GM23338 (cell line): ENCODE results near the gene CUL7. TPM values are rescaled to one million over a fixed set of nuclear protein-coding genes. Genes with fewer than 3 reads are reported as not detected.

ENCODE experiments used
- ATAC-seq: fragments of 200-7000 bp; cut with Tn5 transposase; 3 replicates; pipeline ENCODE4 v1.9.1; 2020
- DNase-seq: peaks from one replicate; pipeline ENCODE4 v3.0.0-alpha.2; 2015; ENCODE audit warnings: low spot score
- H2AFZ ChIP-seq: fragments of 200-600 bp; sonication (generic); 2 replicates; pipeline ENCODE4 v1.8.0; 2016; ENCODE audit warnings: antibody characterized with exemption, mild to moderate bottlenecking, moderate library complexity
- H3F3A ChIP-seq: fragments of 200-600 bp; sonication (generic); replicated peaks from 2 replicates; pipeline ENCODE4 v1.8.0; 2017; ENCODE audit warnings: antibody characterized with exemption, mixed run types, low read depth
- H3K27ac ChIP-seq: fragments of 200-600 bp; sonication (generic); 2 replicates; pipeline ENCODE4 v1.6.1; 2016; ENCODE audit warnings: low read depth
- H3K27me3 ChIP-seq: fragments of 200-600 bp; sonication (generic); 2 replicates; pipeline ENCODE4 v1.8.0; 2016; ENCODE audit warnings: mild to moderate bottlenecking, mixed run types, moderate library complexity; ENCODE audit not compliant: insufficient read depth
- H3K36me3 ChIP-seq: fragments of 200-600 bp; sonication (generic); 2 replicates; pipeline ENCODE4 v1.8.0; 2016; ENCODE audit warnings: mild to moderate bottlenecking; ENCODE audit not compliant: insufficient read depth
- H3K4me1 ChIP-seq: fragments of 200-600 bp; sonication (generic); 2 replicates; pipeline ENCODE4 v1.8.0; 2016; ENCODE audit warnings: mild to moderate bottlenecking, moderate library complexity; ENCODE audit not compliant: insufficient read depth
- H3K4me2 ChIP-seq: fragments of 200-600 bp; sonication (generic); 2 replicates; pipeline ENCODE4 v1.7.1; 2017; ENCODE audit warnings: mixed run types
- H3K4me3 ChIP-seq: fragments of 200-600 bp; sonication (generic); 2 replicates; pipeline ENCODE4 v1.6.1; 2016; ENCODE audit warnings: mixed run types
- H3K79me2 ChIP-seq: fragments of 200-600 bp; sonication (generic); replicated peaks from 2 replicates; pipeline ENCODE4 v1.8.0; 2017; ENCODE audit warnings: mild to moderate bottlenecking; ENCODE audit not compliant: insufficient read depth
- H3K9me2 ChIP-seq: fragments of 200-600 bp; sonication (generic); 2 replicates; pipeline ENCODE4 v1.8.0; 2017; ENCODE audit not compliant: insufficient read depth
- H4K20me1 ChIP-seq: fragments of 200-600 bp; sonication (generic); replicated peaks from 2 replicates; pipeline ENCODE4 v1.8.0; 2017; ENCODE audit warnings: mild to moderate bottlenecking; ENCODE audit not compliant: insufficient read depth
- H3K27ac Mint-ChIP-seq: 2 replicates; pipeline ENCODE4 v1.8.0; 2020; ENCODE audit warnings: inconsistent platforms, mild to moderate bottlenecking, moderate library complexity, mixed read lengths
- H3K27me3 Mint-ChIP-seq: 3 replicates; pipeline ENCODE4 v1.8.0; 2022; ENCODE audit warnings: low read depth, mild to moderate bottlenecking, moderate library complexity, mixed read lengths, inconsistent platforms; ENCODE audit not compliant: insufficient read depth, poor library complexity
- H3K36me3 Mint-ChIP-seq: 3 replicates; pipeline ENCODE4 v1.8.0; 2021; ENCODE audit warnings: low read depth, mild to moderate bottlenecking, inconsistent platforms, moderate library complexity, mixed read lengths
- H3K4me1 Mint-ChIP-seq: 3 replicates; pipeline ENCODE4 v1.8.0; 2020; ENCODE audit warnings: mild to moderate bottlenecking, inconsistent platforms, mixed read lengths
- H3K4me3 Mint-ChIP-seq: 3 replicates; pipeline ENCODE4 v1.8.0; 2021; ENCODE audit warnings: moderate library complexity, mild to moderate bottlenecking, inconsistent platforms, mixed read lengths
- H3K9me3 Mint-ChIP-seq: 3 replicates; pipeline ENCODE4 v1.8.0; 2020; ENCODE audit warnings: moderate library complexity, mild to moderate bottlenecking, inconsistent platforms, mixed read lengths
- CREB1 ChIP-seq: fragments of 250-450 bp; sonication (Bioruptor Pico); IDR thresholded peaks from 2 replicates; pipeline ENCODE4 v1.5.0; 2020; ENCODE audit warnings: low read depth, mild to moderate bottlenecking, moderate library complexity
- ETS1 ChIP-seq: IDR thresholded peaks from 2 replicates; pipeline ENCODE4 v1.6.1; 2016; ENCODE audit warnings: antibody characterized with exemption
- EZH2 ChIP-seq: fragments of 200-600 bp; sonication (generic); IDR thresholded peaks from one replicate; pipeline ENCODE4 v1.8.0; 2017; ENCODE audit warnings: antibody characterized with exemption, mild to moderate bottlenecking, low read depth; ENCODE audit not compliant: unreplicated experiment
- EZH2phosphoT487 ChIP-seq: fragments of 200-600 bp; sonication (generic); IDR thresholded peaks from one replicate; pipeline ENCODE4 v1.8.1; 2018; ENCODE audit warnings: antibody characterized with exemption; ENCODE audit not compliant: unreplicated experiment
- JUNB ChIP-seq: IDR thresholded peaks from one replicate; pipeline ENCODE4 v1.6.1; 2016; ENCODE audit warnings: antibody characterized with exemption; ENCODE audit not compliant: unreplicated experiment
- POLR2AphosphoS5 ChIP-seq: IDR thresholded peaks from 2 replicates; pipeline ENCODE4 v1.6.1; 2016; ENCODE audit warnings: antibody characterized with exemption, low read depth
- REST ChIP-seq: IDR thresholded peaks from one replicate; pipeline ENCODE4 v1.6.1; 2018; ENCODE audit warnings: antibody characterized with exemption; ENCODE audit not compliant: unreplicated experiment
- STAT1 ChIP-seq: IDR thresholded peaks from one replicate; pipeline ENCODE4 v1.6.1; 2016; ENCODE audit warnings: antibody characterized with exemption; ENCODE audit not compliant: unreplicated experiment
- ZNF114 ChIP-seq: fragments of 250-450 bp; sonication (Bioruptor Pico); IDR thresholded peaks from 2 replicates; pipeline ENCODE4 v1.5.0; 2020; ENCODE audit warnings: mild to moderate bottlenecking, moderate library complexity
- polyA plus RNA-seq: library from polyadenylated mRNA; unstranded; fragments of >200 nt; fragmentation: Nextera tagmentation; extraction: Ambion mirVana; gene quantifications from 2 replicates; pipeline ENCODE4 v1.2.1, GENCODE V29; 2016
- total RNA-seq: library from RNA; depleted of rRNA; stranded (reverse); fragments of >200 nt; shearing (Covaris generic); gene quantifications from 2 replicates; pipeline ENCODE4 v1.2.3, GENCODE V29; 2014

Gene CUL7
- total and polyA plus RNA-seq, 2 experiments from 2014 or later: 3.4 to 13.2 TPM

GRCh38 chr6:43014434-43014909, 39.2 kb downstream of the CUL7 start:
- H3K27me3 ChIP-seq: no peaks in the 10 kb centered on the region
- no peak for DNase-seq
- H3K27ac ChIP-seq: peak overlapping the region; percentile 57
- no peak for ATAC-seq
- TF ChIP-seq POLR2AphosphoS5: no peak; the same call in 1 of the 2 replicates
- no peak for TF ChIP-seq JUNB
- TF ChIP-seq ZNF114 (CRISPR knock-in tag): no peak
- no peak for TF ChIP-seq REST
- no peak for TF ChIP-seq ETS1
- no peak for TF ChIP-seq EZH2phosphoT487
- no peak for TF ChIP-seq CREB1 (CRISPR knock-in tag)
- no peak for TF ChIP-seq EZH2
- no peak for TF ChIP-seq STAT1
- H3K79me2 ChIP-seq: peaks cover 45% of the 10 kb centered on the region
- H3K4me1 ChIP-seq: peaks cover 16% of the 10 kb centered on the region
- H2AFZ ChIP-seq: no peak overlapping the region
- H3F3A ChIP-seq: 0 out of 2 replicates have a peak, but pooled peaks cover 22% of the 10 kb centered on the region
- no peaks in the 10 kb centered on the region for H3K9me2 ChIP-seq
- H3K36me3 ChIP-seq: peaks cover 13% of the 10 kb centered on the region; the same call in 1 of the 2 replicates
- peak overlapping the region; percentile 89 for H3K4me2 ChIP-seq
- peaks cover 23% of the 10 kb centered on the region for H3K27me3 Mint-ChIP-seq
- peak overlapping the region; percentile 93 for H3K27ac Mint-ChIP-seq
- H4K20me1 ChIP-seq: peaks cover 15% of the 10 kb centered on the region
- H3K36me3 Mint-ChIP-seq: peaks cover 67% of the 10 kb centered on the region
- peak overlapping the region; percentile 94 for H3K4me3 ChIP-seq
- H3K4me1 Mint-ChIP-seq: peaks cover 30% of the 10 kb centered on the region
- H3K9me3 Mint-ChIP-seq: no peaks in the 10 kb centered on the region
- peak overlapping the region; percentile 92 for H3K4me3 Mint-ChIP-seq

- Mint-ChIP-seq H3K4me1 (peaks cover 30% of the 10 kb centered on the region), H3K4me3 (peak within 1 kb of the TSS; percentile 92), H3K36me3 (peaks cover 67% of the 10 kb centered on the region), H3K27ac (peak within 1 kb of the TSS; percentile 95), H3K9me3 (no peaks in the 10 kb centered on the region), H3K27me3 (peaks cover 23% of the 10 kb centered on the region)
- DNase-seq (peak; percentile 100), ATAC-seq (peak; percentile 89)
- Histone ChIP-seq H3K27ac (peak within 1 kb of the TSS; percentile 83), H3K9me2 (no peaks in the 10 kb centered on the region), H2AFZ (peak within 1 kb of the TSS; percentile 12; the same call in 1 of the 2 replicates), H3K4me1 (peaks cover 16% of the 10 kb centered on the region), H3K4me3 (peak within 1 kb of the TSS; percentile 94), H3K27me3 (no peaks in the 10 kb centered on the region), H3K4me2 (peak within 1 kb of the TSS; percentile 99), H3K36me3 (peaks cover 13% of the 10 kb centered on the region; the same call in 1 of the 2 replicates), H3F3A (0 out of 2 replicates have a peak, but pooled peaks cover 21% of the 10 kb centered on the region), H3K79me2 (peaks cover 45% of the 10 kb centered on the region), H4K20me1 (peaks cover 15% of the 10 kb centered on the region)
- TF ChIP-seq POLR2AphosphoS5 (peak; percentile 90), EZH2phosphoT487 (no peak), CREB1 (CRISPR knock-in tag) (peak; percentile 80), ETS1 (peak; percentile 96)
Observed at GRCh38 chr6:43013843-43014433, 39.7 kb downstream of the CUL7 start, which contains the start of the genes KLHDC3 and MEA1. KLHDC3 (plus strand) TSS chr6:43014249; CDS start chr6:43017193, 2,944 bp downstream. MEA1 (minus strand) TSS chr6:43013946; CDS start chr6:43013813, 133 bp downstream.
